Spleen (tissue), 7 donors: ENCODE data around the gene CSNK1D.
"Not testable (repeated sequence)": the region's sequence is repeated elsewhere in the genome, so short reads cannot be mapped to it uniquely, and the experiment has no call there.

Experiments used
- POLR2A ChIP-seq, 3 donors: fragments of 450-650 bp; IDR thresholded peaks; one replicate each; pipeline ENCODE4 v1.5.1; 2017; ENCODE audit warnings: antibody characterized with exemption in 3 of 3, mild to moderate bottlenecking in 1 of 3
- TF ChIP-seq, protein P1 (sequence below), 11 experiments: fragments of 200-600 bp in 7 of 11; fragments of 450-650 bp in 4 of 11; sonication (generic) in 4 of 11; IDR thresholded peaks in 8 of 11; conservative IDR thresholded peaks in 3 of 11; 1 replicate in 7 of 11; 2 replicates in 4 of 11; pipeline versions ENCODE4 v1.4.0 to v1.8.0; 2016 to 2021; ENCODE audit warnings: antibody characterized with exemption in 11 of 11, inconsistent platforms in 4 of 11, mild to moderate bottlenecking in 1 of 11
- donor health status: DM: no; HTN: no; CAD: no; lungs with moderate emphysema.
- donor health status: DM: no; HTN: no; CAD: no.
- donor health status: DM: no; HTN: no; CAD: no.

DNA sequence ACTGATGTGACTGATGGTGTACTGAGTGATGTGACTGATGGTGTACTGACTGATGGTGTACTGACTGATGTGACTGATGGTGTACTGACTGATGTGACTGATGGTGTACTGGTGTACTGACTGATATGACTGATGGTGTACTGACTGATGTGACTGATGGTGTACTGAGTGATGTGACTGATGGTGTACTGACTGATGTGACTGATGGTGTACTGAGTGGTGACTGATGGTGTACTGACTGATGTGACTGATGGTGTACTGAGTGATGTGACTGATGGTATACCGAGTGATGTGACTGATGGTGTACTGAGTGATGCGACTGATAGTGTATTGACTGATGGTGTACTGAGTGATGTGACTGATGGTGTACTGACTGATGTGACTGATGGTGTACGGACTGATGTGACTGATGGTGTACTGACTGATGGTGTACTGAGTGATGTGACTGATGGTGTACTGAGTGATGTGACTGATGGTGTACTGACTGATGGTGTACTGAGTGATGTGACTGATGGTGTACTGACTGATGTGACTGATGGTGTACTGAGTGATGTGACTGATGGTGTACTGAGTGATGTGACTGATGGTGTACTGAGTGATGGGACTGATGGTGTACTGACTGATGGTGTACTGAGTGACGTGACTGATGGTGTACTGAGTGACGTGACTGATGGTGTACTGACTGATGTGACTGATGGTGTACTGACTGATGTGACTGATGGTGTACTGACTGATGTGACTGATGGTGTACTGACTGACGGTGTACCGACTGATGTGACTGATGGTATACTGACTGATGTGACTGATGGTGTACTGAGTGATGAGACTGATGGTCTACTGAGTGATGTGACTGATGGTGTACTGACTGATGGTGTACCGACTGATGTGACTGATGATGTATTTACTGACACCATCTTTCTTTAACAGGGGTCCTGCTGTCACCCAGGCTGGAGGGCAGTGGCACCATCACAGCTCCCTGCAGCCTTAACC is 13.2 kb downstream of the CSNK1D start:
- TF ChIP-seq POLR2A (IDR thresholded peaks at IDR 0.05), result not testable (repeated sequence)
- TF ChIP-seq, protein P1, sequence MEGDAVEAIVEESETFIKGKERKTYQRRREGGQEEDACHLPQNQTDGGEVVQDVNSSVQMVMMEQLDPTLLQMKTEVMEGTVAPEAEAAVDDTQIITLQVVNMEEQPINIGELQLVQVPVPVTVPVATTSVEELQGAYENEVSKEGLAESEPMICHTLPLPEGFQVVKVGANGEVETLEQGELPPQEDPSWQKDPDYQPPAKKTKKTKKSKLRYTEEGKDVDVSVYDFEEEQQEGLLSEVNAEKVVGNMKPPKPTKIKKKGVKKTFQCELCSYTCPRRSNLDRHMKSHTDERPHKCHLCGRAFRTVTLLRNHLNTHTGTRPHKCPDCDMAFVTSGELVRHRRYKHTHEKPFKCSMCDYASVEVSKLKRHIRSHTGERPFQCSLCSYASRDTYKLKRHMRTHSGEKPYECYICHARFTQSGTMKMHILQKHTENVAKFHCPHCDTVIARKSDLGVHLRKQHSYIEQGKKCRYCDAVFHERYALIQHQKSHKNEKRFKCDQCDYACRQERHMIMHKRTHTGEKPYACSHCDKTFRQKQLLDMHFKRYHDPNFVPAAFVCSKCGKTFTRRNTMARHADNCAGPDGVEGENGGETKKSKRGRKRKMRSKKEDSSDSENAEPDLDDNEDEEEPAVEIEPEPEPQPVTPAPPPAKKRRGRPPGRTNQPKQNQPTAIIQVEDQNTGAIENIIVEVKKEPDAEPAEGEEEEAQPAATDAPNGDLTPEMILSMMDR (IDR thresholded peaks at IDR 0.05 in 8 of 11, conservative IDR thresholded peaks at IDR 0.05 in 3 of 11), result not testable (repeated sequence)
